T-helper 9 cell (primary cell): ENCODE measurements around the gene ARHGDIA.
A peak's percentile ranks its signal among the peaks of the same experiment; 100 is the strongest.
"Not testable (repeated sequence)": the region's sequence is repeated elsewhere in the genome, so short reads cannot be mapped to it uniquely, and the experiment has no call there.

Experiments used
- DNase-seq: peaks from one replicate; pipeline ENCODE4 v3.0.0-alpha.2; 2020

ARHGDIA gene

GRCh38 chr17:81840826-81841778 lies 30.0 kb downstream of the ARHGDIA start:
- no peak for DNase-seq

GRCh38 chr17:81840059-81840458 lies 31.1 kb downstream of the ARHGDIA start:
- DNase-seq, result not testable (repeated sequence)

- no peak for DNase-seq
Measured at GRCh38 chr17:81839301-81839700, 31.8 kb downstream of the ARHGDIA start.

- DNase-seq, result no peak
Measured at GRCh38 chr17:81838753-81839255, 32.3 kb downstream of the ARHGDIA start.

- DNase-seq, result no peak
Measured at GRCh38 chr17:81837641-81838040, 33.5 kb downstream of the ARHGDIA start.

GRCh38 chr17:81834831-81835267 lies 36.3 kb downstream of the ARHGDIA start, which contains the start of gene PPP1R27:
Gene PPP1R27, minus strand, starts transcription at chr17:81835050. Its CDS starts 97 bp downstream, at chr17:81834953.
- DNase-seq, result no peak

- no peak for DNase-seq
Measured at GRCh38 chr17:81833921-81834830, 37.0 kb downstream of the ARHGDIA start.

- DNase-seq, result peak; percentile 92
Measured at GRCh38 chr17:81833160-81833920, 37.8 kb downstream of the ARHGDIA start, which contains the start of gene MCRIP1. Gene MCRIP1, minus strand, starts transcription at chr17:81833291. Its CDS starts 8,785 bp downstream, at chr17:81824506.

GRCh38 chr17:81832608-81833159 lies 38.5 kb downstream of the ARHGDIA start:
- no peak for DNase-seq

GRCh38 chr17:81831957-81832607 lies 39.1 kb downstream of the ARHGDIA start:
- DNase-seq, result peak; percentile 26

GRCh38 chr17:81831563-81831956 lies 39.6 kb downstream of the ARHGDIA start:
- no peak for DNase-seq

- no peak for DNase-seq
Measured at GRCh38 chr17:81829858-81830257, 41.3 kb downstream of the ARHGDIA start.

GRCh38 chr17:81828656-81829055 lies 42.5 kb downstream of the ARHGDIA start:
- DNase-seq, result no peak

GRCh38 chr17:81825841-81826466 lies 45.2 kb downstream of the ARHGDIA start:
- DNase-seq, result no peak

GRCh38 chr17:81824595-81824994 lies 46.5 kb downstream of the ARHGDIA start:
- no peak for DNase-seq

- no peak for DNase-seq
Measured at GRCh38 chr17:81823820-81824550, 47.2 kb downstream of the ARHGDIA start.

GRCh38 chr17:81822996-81823819 lies 47.9 kb downstream of the ARHGDIA start:
- DNase-seq, result no peak

GRCh38 chr17:81822312-81822637 lies 48.9 kb downstream of the ARHGDIA start:
- DNase-seq, result no peak
